GM12878 (cell line): ENCODE data around the gene HTR2B. TPM values are rescaled to one million over a fixed set of nuclear protein-coding genes. Genes with fewer than 3 reads are reported as not detected.
"Not testable (repeated sequence)": the region's sequence is repeated elsewhere in the genome, so short reads cannot be mapped to it uniquely, and the experiment has no call there.

Experiments used
- ATAC-seq: fragments of 200-7000 bp; cut with Tn5 transposase; 3 replicates; pipeline ENCODE4 v1.9.1; 2020; ENCODE audit warnings: mild to moderate bottlenecking, moderate library complexity
- BruUV-seq: library from RNA; stranded (reverse); fragments of 400-500 nt; replicated peaks from 2 replicates; lab custom pipeline; 2021; lab: Mats Ljungman, UMichigan
- CTCF ChIA-PET: fragments of 300-600 bp; sonication (Branson Sonifier 250); formaldehyde crosslinking; extraction: SDS; loops from one replicate; lab custom pipeline; 2021; ENCODE audit warnings: inconsistent platforms; lab: Yijun Ruan, JAX
- POLR2A ChIA-PET: fragments of 350-600 bp; formaldehyde crosslinking; extraction: SDS; loops from one replicate; lab custom pipeline; 2021; ENCODE audit warnings: inconsistent platforms; lab: Charles Lee
- RAD21 ChIA-PET: fragments of 300-600 bp; sonication (Branson Sonifier 250); formaldehyde crosslinking; loops from one replicate; lab custom pipeline; 2023; ENCODE audit warnings: antibody characterized with exemption; ENCODE audit not compliant: unreplicated experiment; lab: Charles Lee
- SMC1A ChIA-PET: fragments of 300-600 bp; sonication (Branson Sonifier 250); formaldehyde crosslinking; loops from one replicate; lab custom pipeline; 2023; ENCODE audit not compliant: unreplicated experiment, uncharacterized antibody; lab: Charles Lee
- DNase-seq: peaks from one replicate; pipeline ENCODE4 v3.0.0-alpha.2; 2011; ENCODE audit warnings: low read depth, low spot score
- FAIRE-seq: peaks from 3 replicates; lab custom pipeline; 2011; peaks lifted over from hg19 to GRCh38; lab: Jason Lieb, UNC
- H2AFZ ChIP-seq: 2 replicates; pipeline ENCODE4 v1.6.0; 2011; ENCODE audit warnings: low read depth, low read length, control low read depth; ENCODE audit not compliant: control insufficient read depth
- H3K27ac ChIP-seq: 2 replicates; pipeline ENCODE4 v1.5.1; 2011; ENCODE audit warnings: control low read depth; ENCODE audit not compliant: control insufficient read depth, insufficient read depth
- H3K27me3 ChIP-seq, 2 experiments: replicated peaks in 1 of 2; 2 replicates each; pipeline versions ENCODE4 v1.6.0 to v1.6.1; 2011; ENCODE audit warnings: low read length in 1 of 2; ENCODE audit not compliant: control insufficient read depth in 2 of 2, insufficient read depth in 2 of 2
- H3K36me3 ChIP-seq, 2 experiments: 2 replicates each; pipeline ENCODE4 v1.5.1; 2011; ENCODE audit warnings: low read length in 1 of 2; ENCODE audit not compliant: control insufficient read depth in 2 of 2, insufficient read depth in 2 of 2
- H3K4me1 ChIP-seq: 2 replicates; pipeline ENCODE4 v1.6.1; 2011; ENCODE audit warnings: mild to moderate bottlenecking, low read length, moderate library complexity, mixed read lengths; ENCODE audit not compliant: control insufficient read depth, insufficient read depth
- H3K4me2 ChIP-seq: 2 replicates; pipeline ENCODE4 v1.6.0; 2011; ENCODE audit warnings: control low read depth; ENCODE audit not compliant: control insufficient read depth, insufficient read depth
- H3K4me3 ChIP-seq: fragments of 200-600 bp; sonication (generic); 2 replicates; pipeline ENCODE4 v1.5.1; 2016
- H3K79me2 ChIP-seq: 2 replicates; pipeline ENCODE4 v1.6.0; 2011; ENCODE audit warnings: low read length; ENCODE audit not compliant: control insufficient read depth, insufficient read depth
- H3K9ac ChIP-seq: 2 replicates; pipeline ENCODE4 v1.8.0; 2011; ENCODE audit warnings: low read length, control low read depth, mixed read lengths; ENCODE audit not compliant: control insufficient read depth, insufficient read depth
- H3K9me3 ChIP-seq: replicated peaks from 3 replicates; pipeline ENCODE4 v1.5.1; 2011; ENCODE audit warnings: mild to moderate bottlenecking, low read length; ENCODE audit not compliant: control insufficient read depth, insufficient read depth
- H4K20me1 ChIP-seq: 2 replicates; pipeline ENCODE4 v1.6.0; 2011; ENCODE audit not compliant: control insufficient read depth, insufficient read depth
- ATF2 ChIP-seq: IDR thresholded peaks from 2 replicates; pipeline ENCODE4 v1.6.1; 2012; ENCODE audit warnings: low read length, inconsistent platforms
- BCL11A ChIP-seq: IDR thresholded peaks from 2 replicates; pipeline ENCODE4 v1.6.1; 2011; ENCODE audit warnings: low read depth, low read length
- JUNB ChIP-seq: IDR thresholded peaks from 2 replicates; pipeline ENCODE4 v1.6.1; 2016; ENCODE audit warnings: antibody characterized with exemption, mild to moderate bottlenecking
- LARP7 ChIP-seq: fragments of 450-650 bp; IDR thresholded peaks from 2 replicates; pipeline ENCODE4 v1.6.1; 2017; ENCODE audit warnings: mild to moderate bottlenecking
- NR2C1 ChIP-seq: fragments of 450-650 bp; IDR thresholded peaks from 2 replicates; pipeline ENCODE4 v1.6.1; 2017; ENCODE audit warnings: antibody characterized with exemption, mild to moderate bottlenecking, moderate library complexity
- POLR2A ChIP-seq: IDR thresholded peaks from 2 replicates; pipeline ENCODE4 v1.6.1; 2011; ENCODE audit warnings: low read depth, mild to moderate bottlenecking, low read length
- POLR2AphosphoS2 ChIP-seq: IDR thresholded peaks from 2 replicates; pipeline ENCODE4 v1.6.1; 2011; ENCODE audit warnings: low read depth, mild to moderate bottlenecking, low read length, improper control_type of control experiment, moderate library complexity
- POLR2AphosphoS5 ChIP-seq: IDR thresholded peaks from 2 replicates; pipeline ENCODE4 v1.6.1; 2011; ENCODE audit warnings: mild to moderate bottlenecking, low read length, inconsistent platforms
- RB1 ChIP-seq: fragments of 450-650 bp; formaldehyde crosslinking; IDR thresholded peaks from 2 replicates; pipeline ENCODE4 v1.6.1; 2017; ENCODE audit warnings: mild to moderate bottlenecking, borderline replicate concordance
- RCOR1 ChIP-seq: conservative IDR thresholded peaks from 2 replicates; pipeline ENCODE4 v1.6.1; 2012; ENCODE audit warnings: low read depth, low read length, improper control_type of control experiment
- REST ChIP-seq: IDR thresholded peaks from 2 replicates; pipeline ENCODE4 v1.6.1; 2012; ENCODE audit warnings: mild to moderate bottlenecking, low read depth, low read length
- SP1 ChIP-seq: IDR thresholded peaks from one replicate; pipeline ENCODE4 v1.6.1; 2011; ENCODE audit warnings: low read depth, low read length
- SPI1 ChIP-seq: IDR thresholded peaks from 2 replicates; pipeline ENCODE4 v1.6.1; 2011; ENCODE audit warnings: low read depth, mild to moderate bottlenecking, low read length, moderate library complexity, borderline replicate concordance; ENCODE audit not compliant: insufficient read depth
- STAT1 ChIP-seq: fragments of 450-650 bp; conservative IDR thresholded peaks from 2 replicates; pipeline ENCODE4 v1.6.1; 2014; ENCODE audit warnings: antibody characterized with exemption, mild to moderate bottlenecking
- YBX1 ChIP-seq: fragments of 450-650 bp; IDR thresholded peaks from 2 replicates; pipeline ENCODE4 v1.6.1; 2016; ENCODE audit warnings: antibody characterized with exemption
- WGBS: methylation state at CpG from one replicate; pipeline ENCODE4 v1.1.6; 2016; ENCODE audit warnings: low lambda C conversion rate; ENCODE audit not compliant: insufficient replicate concordance, insufficient coverage; ENCODE audit errors: missing lambda C conversion rate; 5-methylcytosine and 5-hydroxymethylcytosine counted together
- in situ Hi-C: fragments of 300-500 bp; cut with MboI; formaldehyde crosslinking; loops from 9 replicates; pipeline ENCODE4 v1.14.3; 2018; ENCODE audit warnings: mixed read lengths
- intact Hi-C: fragments of 100-400 bp; cut with micrococcal nuclease; formaldehyde crosslinking; loops from one replicate; pipeline ENCODE4 v1.14.2; 2022; ENCODE audit not compliant: unreplicated experiment
- polyA plus RNA-seq, 11 experiments: library from polyadenylated mRNA; depleted of rRNA in 4 of 11; unstranded in 6 of 11; stranded (reverse) in 5 of 11; fragments of >200 nt; fragmentation: Nextera tagmentation in 4 of 11; fragmentation: Illumina TruSeq in 1 of 11; extraction: Ambion mirVana in 4 of 11; extraction: Trizol in 1 of 11; gene quantifications; 1 replicate in 1 of 11; 2 replicates in 10 of 11; pipeline versions ENCODE4 v1.2.1 to v1.2.3, GENCODE V29; 2011 to 2016; ENCODE audit warnings: inconsistent platforms in 2 of 11, missing spikeins in 2 of 11, low read depth in 1 of 11
- total RNA-seq, 4 experiments: library from RNA; depleted of rRNA in 3 of 4; stranded (reverse); fragments of >200 nt in 3 of 4; fragmentation: Illumina TruSeq in 1 of 4; extraction: Trizol in 1 of 4; gene quantifications; 2 replicates each; pipeline versions ENCODE4 v1.2.1 to v1.2.3, GENCODE V29; 2013 to 2021

The HTR2B gene
- total and polyA plus RNA-seq, 10 of the 15 experiments (the other 5 are each of a cell fraction or from before 2014, with no cell fraction given): 0.03 to 1.2 (median 0.15) TPM

DNA sequence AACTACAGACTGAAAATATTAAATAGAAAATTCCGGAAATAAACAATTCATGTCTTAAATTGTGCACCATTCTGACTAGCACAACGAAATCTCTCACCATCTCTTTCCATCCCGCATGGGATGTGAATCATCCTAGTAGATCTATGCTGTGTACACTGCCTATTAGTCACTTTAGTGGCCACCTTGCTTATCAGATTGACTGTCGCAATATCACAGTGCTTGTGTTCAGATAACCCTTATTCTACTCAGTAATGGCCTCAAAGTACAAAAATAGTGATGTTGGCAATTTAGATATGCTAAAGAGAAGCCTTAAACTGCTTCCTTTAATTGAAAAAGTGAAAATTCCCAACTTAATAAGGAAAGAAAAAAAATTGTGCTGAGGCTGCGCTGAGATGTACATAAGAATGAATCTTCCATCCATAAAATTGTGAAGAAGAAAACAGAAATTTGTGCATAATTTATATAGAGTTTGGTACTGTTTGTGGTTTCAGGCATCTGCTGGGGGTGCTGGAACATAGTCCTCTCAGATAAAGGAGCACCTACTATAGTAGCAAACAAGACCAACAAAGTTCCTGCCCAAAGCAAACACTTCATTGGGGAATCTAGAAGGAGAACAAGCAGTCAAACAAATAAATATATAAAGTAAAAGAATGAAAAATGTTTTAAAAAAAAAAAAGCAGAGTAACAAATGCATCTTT, 56.2 kb downstream of the HTR2B start:
- no peaks in the 10 kb centered on the region for H3K9me3 ChIP-seq
- ATAC-seq: no peak
- ChIA-PET CTCF (interaction anchor here (1.3 to 1.9 kb wide), 3 partner anchors 10 to 35 kb away, joined by 7 to 12 read pairs (median 7); no protein-coding TSS in a partner anchor), POLR2A (no interaction called here), RAD21 (no interaction called here), SMC1A (interaction anchor here (1.0 to 1.4 kb wide), 2 partner anchors 16 to 237 kb away, joined by 3 to 6 read pairs; no protein-coding TSS in a partner anchor)
- TF ChIP-seq LARP7 (no peak), SP1 (no peak), NR2C1 (no peak), REST (no peak), SPI1 (no peak), RB1 (no peak), ATF2 (no peak), RCOR1 (no peak), POLR2A (no peak), POLR2AphosphoS5 (no peak), YBX1 (no peak), JUNB (no peak), STAT1 (no peak), POLR2AphosphoS2 (no peak), BCL11A (no peak)
- no peaks in the 10 kb centered on the region for H3K79me2 ChIP-seq
- no TSS peak for BruUV-seq
- in situ Hi-C loops: no loop called here
- H3K4me2 ChIP-seq: no peak overlapping the region
- H3K27ac ChIP-seq: no peak overlapping the region
- no peak for FAIRE-seq
- no peaks in the 10 kb centered on the region for H3K27me3 ChIP-seq
- intact Hi-C loops: no loop called here
- H2AFZ ChIP-seq: no peak overlapping the region
- peaks cover 3 to 32% of the 10 kb centered on the region in 2 experiments; a peak in 3 of 4 replicates for H3K36me3 ChIP-seq
- no peaks in the 10 kb centered on the region for H4K20me1 ChIP-seq
- H3K4me1 ChIP-seq: no peaks in the 10 kb centered on the region
- H3K4me3 ChIP-seq: no peak overlapping the region
- H3K9ac ChIP-seq: no peak overlapping the region
- WGBS: 90% methylated on average over 5 of the region's 5 CpGs
- no peak for DNase-seq

GRCh38 chr2:231067531-231067930, 57.3 kb downstream of the HTR2B start:
- H3K9me3 ChIP-seq, ATAC-seq, RAD21 ChIA-PET, POLR2A ChIA-PET, H3K9ac ChIP-seq, H2AFZ ChIP-seq, intact Hi-C loops, H3K4me3 ChIP-seq, in situ Hi-C loops, H3K4me2 ChIP-seq, H4K20me1 ChIP-seq, H3K79me2 ChIP-seq, H3K4me1 ChIP-seq, DNase-seq, H3K27ac ChIP-seq, BruUV-seq, H3K27me3 ChIP-seq, FAIRE-seq: not testable (repeated sequence)
- ChIA-PET CTCF (interaction anchor here (1.3 kb wide), 1 partner anchor 14 kb away, joined by 7 read pairs; no protein-coding TSS in a partner anchor), SMC1A (interaction anchor here (1.0 kb wide), 1 partner anchor 9 kb away, joined by 3 read pairs; no protein-coding TSS in a partner anchor)
- WGBS: 80% methylated on average over 8 of the region's 8 CpGs
- peaks cover 3 to 34% of the 10 kb centered on the region in 2 experiments; a peak in 3 of 4 replicates for H3K36me3 ChIP-seq
